Adipocyte (in vitro differentiated cells): ENCODE measurements around the gene C1QC.
"Not testable (repeated sequence)": the region's sequence is repeated elsewhere in the genome, so short reads cannot be mapped to it uniquely, and the experiment has no call there.

Experiments used
- DNase-seq: peaks from one replicate; pipeline ENCODE4 v3.0.0-alpha.2; 2015; ENCODE audit warnings: low read depth
- H3K27me3 ChIP-seq: replicated peaks from 2 replicates; pipeline ENCODE4 v1.7.0; 2013; ENCODE audit warnings: mild to moderate bottlenecking, low read length, moderate library complexity; ENCODE audit not compliant: control insufficient read depth, insufficient read depth
- H3K36me3 ChIP-seq: 2 replicates; pipeline ENCODE4 v1.7.0; 2013; ENCODE audit warnings: low read length, mild to moderate bottlenecking, moderate library complexity; ENCODE audit not compliant: control insufficient read depth, insufficient read depth, severe bottlenecking
- H3K4me1 ChIP-seq: 2 replicates; pipeline ENCODE4 v1.7.0; 2013; ENCODE audit warnings: mild to moderate bottlenecking, low read length, moderate library complexity; ENCODE audit not compliant: control insufficient read depth, insufficient read depth
- H3K4me3 ChIP-seq: 2 replicates; pipeline ENCODE4 v1.7.0; 2013; ENCODE audit warnings: mild to moderate bottlenecking, low read length, moderate library complexity
- H3K9ac ChIP-seq: 2 replicates; pipeline ENCODE4 v1.7.0; 2013; ENCODE audit warnings: mild to moderate bottlenecking, low read length, moderate library complexity
- H3K9me3 ChIP-seq: 2 replicates; pipeline ENCODE4 v1.7.0; 2013; ENCODE audit warnings: mild to moderate bottlenecking, low read length, moderate library complexity; ENCODE audit not compliant: control insufficient read depth

Gene C1QC

GRCh38 chr1:22652881-22653316 lies 9.5 kb downstream of the C1QC start, which contains the start of gene C1QB:
Gene C1QB, plus strand, starts transcription at chr1:22653236. Its CDS starts 6,227 bp downstream, at chr1:22659463.
- Histone ChIP-seq H3K9ac (no peak within 1 kb of the TSS), H3K36me3 (no peaks in the 10 kb centered on the region), H3K4me1 (peaks cover 4% of the 10 kb centered on the region), H3K9me3 (no peaks in the 10 kb centered on the region), H3K27me3 (peaks cover 44% of the 10 kb centered on the region), H3K4me3 (no peak within 1 kb of the TSS)
- no peak for DNase-seq

DNA sequence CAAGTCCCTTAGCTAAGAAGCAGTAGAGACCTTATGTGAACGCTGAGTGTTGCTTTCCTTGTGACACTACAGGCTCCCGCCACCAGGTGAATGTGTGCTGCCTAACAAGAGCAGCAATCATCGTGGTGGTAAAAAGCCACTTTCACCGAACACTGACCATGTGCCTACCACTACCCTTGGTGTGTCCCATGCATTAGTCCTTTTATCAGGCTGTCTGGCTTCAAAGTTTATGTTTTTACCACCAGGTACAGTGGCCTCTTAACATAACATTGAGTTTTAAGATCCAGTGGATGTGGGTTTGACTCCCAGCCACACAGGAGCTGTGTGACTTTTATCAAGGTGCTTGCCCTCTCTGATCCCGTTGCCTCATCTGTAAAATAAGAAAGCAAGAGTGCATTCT lies 11.3 kb downstream of the C1QC start:
- Histone ChIP-seq H3K27me3 (peaks cover 50% of the 10 kb centered on the region), H3K9ac (no peak overlapping the region), H3K9me3 (no peaks in the 10 kb centered on the region), H3K4me1 (no peaks in the 10 kb centered on the region), H3K4me3 (no peak overlapping the region), H3K36me3 (no peaks in the 10 kb centered on the region)
- no peak for DNase-seq

- H3K4me1 ChIP-seq = no peaks in the 10 kb centered on the region
- H3K27me3 ChIP-seq = peaks cover 80% of the 10 kb centered on the region
- H3K4me3 ChIP-seq = no peak overlapping the region
- no peaks in the 10 kb centered on the region for H3K9me3 ChIP-seq
- no peak for DNase-seq
- no peaks in the 10 kb centered on the region for H3K36me3 ChIP-seq
- no peak overlapping the region for H3K9ac ChIP-seq
These were observed 15.1 kb downstream of the C1QC start for GRCh38 chr1:22658385-22659163.

- Histone ChIP-seq H3K9ac (no peak overlapping the region), H3K4me1 (no peaks in the 10 kb centered on the region), H3K4me3 (no peak overlapping the region), H3K9me3 (no peaks in the 10 kb centered on the region), H3K36me3 (no peaks in the 10 kb centered on the region), H3K27me3 (peaks cover 83% of the 10 kb centered on the region)
- no peak for DNase-seq
These were observed 17.3 kb downstream of the C1QC start for GRCh38 chr1:22660716-22661241.

DNA sequence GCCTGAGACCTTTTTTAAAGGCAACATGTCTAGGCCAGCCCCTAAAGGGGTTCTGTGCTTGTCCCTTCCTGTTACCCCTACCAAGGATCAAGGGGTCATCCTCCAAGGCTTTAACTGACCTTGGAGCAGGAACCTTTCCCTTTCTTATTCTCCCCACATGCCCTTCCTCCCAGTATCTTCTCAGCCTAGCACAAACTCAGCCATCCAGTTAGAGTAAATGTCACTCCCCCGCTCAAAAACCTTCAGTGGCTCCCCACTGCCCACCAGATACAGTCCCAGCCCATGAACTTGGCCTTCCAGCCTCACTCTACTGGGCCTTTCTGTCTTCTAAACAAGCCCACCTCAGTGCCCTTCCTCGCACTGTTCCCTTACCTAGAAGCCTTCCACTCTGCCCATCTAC lies 18.4 kb downstream of the C1QC start:
- H3K9me3 ChIP-seq = no peaks in the 10 kb centered on the region

DNA sequence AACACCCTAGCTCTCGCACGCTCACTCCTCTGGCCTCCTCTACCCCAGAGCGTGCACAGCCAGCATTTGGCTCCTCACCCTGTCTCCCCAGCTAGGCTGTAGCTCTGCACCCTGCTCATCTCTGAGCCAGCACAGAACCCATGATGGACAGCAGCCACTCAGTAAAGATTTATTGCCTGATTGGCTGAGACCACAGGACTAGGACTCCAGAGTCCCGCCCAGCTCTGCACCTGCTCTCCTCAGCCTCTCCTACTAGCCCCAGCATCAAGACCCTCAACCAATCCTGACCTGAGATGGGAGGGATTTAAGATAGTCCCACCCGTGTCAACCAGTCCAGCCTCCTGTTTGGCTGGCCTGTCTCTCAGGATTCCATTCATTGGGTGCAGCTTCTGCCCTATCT lies 18.9 kb downstream of the C1QC start:
- peaks cover 85% of the 10 kb centered on the region for H3K27me3 ChIP-seq
- no peak overlapping the region for H3K4me3 ChIP-seq
- H3K36me3 ChIP-seq = no peaks in the 10 kb centered on the region
- H3K9ac ChIP-seq = no peak overlapping the region
- H3K4me1 ChIP-seq = no peaks in the 10 kb centered on the region
- no peaks in the 10 kb centered on the region for H3K9me3 ChIP-seq
- DNase-seq = no peak

More for the DNA sequence above, 18.4 kb downstream of the C1QC start:
- H3K9ac ChIP-seq = no peak overlapping the region
- no peaks in the 10 kb centered on the region for H3K4me1 ChIP-seq
- H3K4me3 ChIP-seq = no peak overlapping the region
- H3K36me3 ChIP-seq = no peaks in the 10 kb centered on the region
- DNase-seq = no peak
- H3K27me3 ChIP-seq = peaks cover 82% of the 10 kb centered on the region

DNA sequence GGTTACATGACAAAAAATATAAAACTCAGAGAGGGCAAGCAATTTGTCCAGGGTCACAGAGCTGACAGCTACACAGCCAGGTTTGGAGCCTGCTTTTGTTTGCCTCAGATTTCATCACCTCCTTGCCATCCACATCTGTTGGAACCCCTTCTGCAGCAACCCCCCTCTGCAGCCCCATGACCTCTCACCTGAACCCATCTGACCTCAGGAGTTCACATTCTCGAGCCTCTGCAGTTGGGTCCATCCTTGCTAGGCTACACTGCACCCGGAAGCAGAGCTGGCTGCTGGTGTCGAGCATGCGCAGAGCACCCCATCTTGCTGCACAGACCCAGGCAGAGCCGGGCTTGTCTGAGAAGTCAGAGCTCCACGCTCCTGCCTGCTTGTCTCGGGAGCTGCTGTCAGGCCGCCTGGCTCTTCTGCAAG lies 19.6 kb downstream of the C1QC start:
- Histone ChIP-seq H3K4me3 (no peak overlapping the region), H3K9me3 (no peaks in the 10 kb centered on the region), H3K36me3 (no peaks in the 10 kb centered on the region), H3K9ac (no peak overlapping the region), H3K27me3 (peaks cover 90% of the 10 kb centered on the region), H3K4me1 (no peaks in the 10 kb centered on the region)
- DNase-seq = no peak

GRCh38 chr1:22665752-22666151 lies 22.3 kb downstream of the C1QC start:
- peaks cover 91% of the 10 kb centered on the region for H3K27me3 ChIP-seq
- no peak overlapping the region for H3K9ac ChIP-seq
- H3K4me3 ChIP-seq = no peak overlapping the region
- no peaks in the 10 kb centered on the region for H3K36me3 ChIP-seq
- DNase-seq = peak; percentile 43
- no peaks in the 10 kb centered on the region for H3K4me1 ChIP-seq
- H3K9me3 ChIP-seq = no peaks in the 10 kb centered on the region

DNA sequence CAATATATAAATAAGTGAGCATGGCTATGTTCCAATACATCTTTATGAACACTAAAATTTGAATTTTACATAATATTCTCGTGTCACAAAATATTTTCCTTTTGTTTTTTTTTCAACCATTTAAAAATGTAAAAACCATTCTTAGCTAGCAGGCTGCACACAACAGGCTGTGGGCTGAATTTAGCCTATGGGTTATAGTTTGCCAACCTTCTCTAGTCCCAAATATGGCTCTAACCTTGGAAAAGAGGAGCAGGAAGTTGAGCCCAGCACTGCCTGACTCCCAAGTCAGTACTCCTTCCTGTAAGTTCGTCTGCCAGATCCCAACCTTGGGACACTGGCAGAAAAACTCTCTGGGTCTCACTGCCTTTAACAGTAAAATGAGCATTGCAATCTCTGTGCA lies 23.0 kb downstream of the C1QC start:
- H3K27me3 ChIP-seq = peaks cover 91% of the 10 kb centered on the region

DNA sequence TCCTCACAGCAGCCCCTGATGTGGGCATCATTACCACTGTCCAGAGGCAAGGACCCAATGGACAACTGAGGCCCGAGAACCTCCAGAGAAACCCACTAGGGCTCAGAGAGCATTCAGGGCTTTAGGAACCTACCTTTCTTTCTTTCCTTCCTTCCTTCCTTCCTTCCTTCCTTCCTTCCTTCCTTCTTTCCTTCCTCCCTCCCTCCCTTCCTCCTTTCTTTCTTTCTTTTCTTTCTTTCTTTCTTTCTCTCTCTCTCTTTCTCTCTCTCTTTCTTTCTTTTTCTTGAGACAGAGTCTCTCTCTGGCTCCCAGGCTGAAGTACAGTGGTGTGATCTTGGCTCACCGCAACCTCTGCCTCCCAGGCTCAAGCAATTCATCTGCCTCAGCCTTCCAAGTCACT lies 25.4 kb downstream of the C1QC start:
- H3K9ac ChIP-seq, H3K4me1 ChIP-seq, H3K9me3 ChIP-seq, H3K36me3 ChIP-seq, H3K4me3 ChIP-seq, DNase-seq: not testable (repeated sequence)
- H3K27me3 ChIP-seq = peaks cover 89% of the 10 kb centered on the region

More for the DNA sequence above, 23.0 kb downstream of the C1QC start:
- Histone ChIP-seq H3K4me1 (no peaks in the 10 kb centered on the region), H3K9me3 (no peaks in the 10 kb centered on the region), H3K36me3 (no peaks in the 10 kb centered on the region), H3K9ac (no peak overlapping the region), H3K4me3 (no peak overlapping the region)
- no peak for DNase-seq

DNA sequence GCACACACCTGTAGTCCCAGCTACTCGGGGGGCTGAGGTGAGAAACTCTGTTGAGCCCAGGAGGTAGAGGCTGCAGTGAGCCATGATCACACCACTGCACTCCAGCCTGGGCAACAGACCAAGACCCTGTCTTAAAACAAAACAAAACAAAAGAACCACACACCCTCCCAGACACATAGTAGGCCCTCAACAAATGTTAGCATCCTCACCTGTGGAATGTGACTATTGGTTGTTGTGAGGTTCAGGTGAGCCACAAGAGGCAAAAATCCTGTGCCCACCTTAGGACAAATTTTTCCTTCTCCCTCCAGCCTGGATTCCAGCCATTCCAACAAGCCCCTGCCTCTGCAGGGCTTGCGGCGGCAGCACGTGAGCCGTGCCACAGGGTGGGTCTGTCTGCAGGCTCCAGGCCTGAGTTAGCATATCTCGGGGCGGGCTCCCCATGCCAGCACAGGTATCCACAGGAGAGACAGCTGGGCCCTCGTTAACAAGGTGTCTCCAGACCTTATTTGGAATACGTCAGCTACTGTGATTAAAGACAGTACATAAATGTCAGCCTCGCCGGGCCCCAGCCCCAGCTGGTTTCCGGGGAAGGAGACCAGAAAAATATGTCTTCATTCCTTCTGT lies 27.0 kb downstream of the C1QC start:
- no peak overlapping the region for H3K9ac ChIP-seq
- no peaks in the 10 kb centered on the region for H3K4me1 ChIP-seq
- peaks cover 73% of the 10 kb centered on the region for H3K27me3 ChIP-seq
- no peaks in the 10 kb centered on the region for H3K9me3 ChIP-seq
- DNase-seq = no peak
- no peaks in the 10 kb centered on the region for H3K36me3 ChIP-seq
- no peak overlapping the region for H3K4me3 ChIP-seq
